ENCODE data around the gene RAB3GAP2. TPM values are rescaled to one million over a fixed set of nuclear protein-coding genes. Genes with fewer than 3 reads are reported as not detected.

The RAB3GAP2 gene
- total RNA-seq, 1 experiment from 2014 or later, result 64.3 TPM

DNA sequence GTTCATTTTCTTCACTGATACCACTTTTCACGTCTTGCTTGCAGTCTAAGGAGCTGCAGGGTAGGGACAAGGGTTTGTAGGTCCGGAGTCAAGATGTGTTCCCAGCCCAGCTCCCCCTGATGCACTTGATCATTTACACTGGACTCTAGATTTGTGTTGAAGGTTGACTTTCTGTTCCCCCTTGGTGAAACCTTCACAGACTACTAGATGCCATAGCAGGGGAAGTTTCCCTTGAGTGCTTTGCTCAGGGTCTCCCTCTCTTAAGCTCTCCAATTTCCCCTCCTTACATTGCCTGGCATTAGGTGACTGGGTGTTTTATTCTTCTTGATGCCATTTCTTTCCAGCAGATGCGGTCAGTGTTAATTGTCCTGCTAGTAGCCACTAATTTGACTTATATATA is 8.0 kb upstream of the RAB3GAP2 start:
- ChIA-PET POLR2A (no interaction called here), CTCF (interaction anchor here (0.7 to 4.3 kb wide), 36 partner anchors 8 to 530 kb away, joined by 3 to 38 read pairs (median 4); partner anchors contain the start of genes MTARC1 and RAB3GAP2)
- H3K27ac Mint-ChIP-seq, result no peak overlapping the region
- H3K27me3 Mint-ChIP-seq (ENCODE audit: low read depth), result no peaks in the 10 kb centered on the region
- H3K36me3 Mint-ChIP-seq, result no peaks in the 10 kb centered on the region
- ATAC-seq, result no peak
- no peaks in the 10 kb centered on the region for H3K9me3 Mint-ChIP-seq
- no peak for DNase-seq (ENCODE audit: low spot score)
- TF ChIP-seq ZNF219 (CRISPR knock-in tag; IDR thresholded peaks at IDR 0.05; ENCODE audit: borderline replicate concordance), result no peak
- TF ChIP-seq, protein P1, sequence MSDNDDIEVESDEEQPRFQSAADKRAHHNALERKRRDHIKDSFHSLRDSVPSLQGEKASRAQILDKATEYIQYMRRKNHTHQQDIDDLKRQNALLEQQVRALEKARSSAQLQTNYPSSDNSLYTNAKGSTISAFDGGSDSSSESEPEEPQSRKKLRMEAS (CRISPR knock-in tag; IDR thresholded peaks at IDR 0.05), result no peak
- H3K4me1 Mint-ChIP-seq, result peaks cover under 1% of the 10 kb centered on the region; the same call in 1 of the 2 replicates
- no peak overlapping the region for H3K4me3 Mint-ChIP-seq

DNA sequence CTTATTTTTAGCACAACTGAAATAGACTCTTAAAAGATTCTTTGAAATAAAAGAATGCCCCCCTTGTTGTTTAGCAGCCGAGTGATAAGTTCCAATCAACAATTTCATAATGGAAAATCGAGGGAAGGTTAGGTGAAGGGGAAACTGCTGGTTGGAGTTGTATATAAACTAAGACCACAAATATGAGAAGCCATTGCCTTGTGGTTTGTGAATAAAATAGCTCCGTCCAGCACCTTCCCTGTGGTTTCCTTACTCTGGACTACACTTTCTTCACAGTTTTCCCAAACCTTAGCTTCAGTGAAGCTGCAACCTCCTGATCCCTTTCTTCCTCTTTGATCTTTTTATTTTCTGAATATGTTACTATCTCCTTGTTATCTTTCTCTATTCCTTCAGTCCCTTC is 6.7 kb upstream of the RAB3GAP2 start:
- H3K27ac Mint-ChIP-seq, result no peak overlapping the region
- no peaks in the 10 kb centered on the region for H3K9me3 Mint-ChIP-seq
- no peak for ATAC-seq
- CTCF ChIA-PET, result interaction anchor here (1.2 to 4.3 kb wide), 4 partner anchors 9 to 90 kb away, joined by 3 to 31 read pairs (median 14); no protein-coding TSS in a partner anchor
- no peak for DNase-seq (ENCODE audit: low spot score)
- POLR2A ChIA-PET, result no interaction called here
- H3K4me3 Mint-ChIP-seq, result no peak overlapping the region
- H3K36me3 Mint-ChIP-seq, result no peaks in the 10 kb centered on the region
- no peaks in the 10 kb centered on the region for H3K27me3 Mint-ChIP-seq (ENCODE audit: low read depth)
- H3K4me1 Mint-ChIP-seq, result peaks cover 13% of the 10 kb centered on the region
- TF ChIP-seq, protein P2, sequence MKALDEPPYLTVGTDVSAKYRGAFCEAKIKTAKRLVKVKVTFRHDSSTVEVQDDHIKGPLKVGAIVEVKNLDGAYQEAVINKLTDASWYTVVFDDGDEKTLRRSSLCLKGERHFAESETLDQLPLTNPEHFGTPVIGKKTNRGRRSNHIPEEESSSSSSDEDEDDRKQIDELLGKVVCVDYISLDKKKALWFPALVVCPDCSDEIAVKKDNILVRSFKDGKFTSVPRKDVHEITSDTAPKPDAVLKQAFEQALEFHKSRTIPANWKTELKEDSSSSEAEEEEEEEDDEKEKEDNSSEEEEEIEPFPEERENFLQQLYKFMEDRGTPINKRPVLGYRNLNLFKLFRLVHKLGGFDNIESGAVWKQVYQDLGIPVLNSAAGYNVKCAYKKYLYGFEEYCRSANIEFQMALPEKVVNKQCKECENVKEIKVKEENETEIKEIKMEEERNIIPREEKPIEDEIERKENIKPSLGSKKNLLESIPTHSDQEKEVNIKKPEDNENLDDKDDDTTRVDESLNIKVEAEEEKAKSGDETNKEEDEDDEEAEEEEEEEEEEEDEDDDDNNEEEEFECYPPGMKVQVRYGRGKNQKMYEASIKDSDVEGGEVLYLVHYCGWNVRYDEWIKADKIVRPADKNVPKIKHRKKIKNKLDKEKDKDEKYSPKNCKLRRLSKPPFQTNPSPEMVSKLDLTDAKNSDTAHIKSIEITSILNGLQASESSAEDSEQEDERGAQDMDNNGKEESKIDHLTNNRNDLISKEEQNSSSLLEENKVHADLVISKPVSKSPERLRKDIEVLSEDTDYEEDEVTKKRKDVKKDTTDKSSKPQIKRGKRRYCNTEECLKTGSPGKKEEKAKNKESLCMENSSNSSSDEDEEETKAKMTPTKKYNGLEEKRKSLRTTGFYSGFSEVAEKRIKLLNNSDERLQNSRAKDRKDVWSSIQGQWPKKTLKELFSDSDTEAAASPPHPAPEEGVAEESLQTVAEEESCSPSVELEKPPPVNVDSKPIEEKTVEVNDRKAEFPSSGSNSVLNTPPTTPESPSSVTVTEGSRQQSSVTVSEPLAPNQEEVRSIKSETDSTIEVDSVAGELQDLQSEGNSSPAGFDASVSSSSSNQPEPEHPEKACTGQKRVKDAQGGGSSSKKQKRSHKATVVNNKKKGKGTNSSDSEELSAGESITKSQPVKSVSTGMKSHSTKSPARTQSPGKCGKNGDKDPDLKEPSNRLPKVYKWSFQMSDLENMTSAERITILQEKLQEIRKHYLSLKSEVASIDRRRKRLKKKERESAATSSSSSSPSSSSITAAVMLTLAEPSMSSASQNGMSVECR (CRISPR knock-in tag; IDR thresholded peaks at IDR 0.05; ENCODE audit: borderline replicate concordance), result no peak
- no peak for TF ChIP-seq CREB1 (CRISPR knock-in tag; IDR thresholded peaks at IDR 0.05)
- TF ChIP-seq EMX1 (CRISPR knock-in tag; IDR thresholded peaks at IDR 0.05), result no peak

DNA sequence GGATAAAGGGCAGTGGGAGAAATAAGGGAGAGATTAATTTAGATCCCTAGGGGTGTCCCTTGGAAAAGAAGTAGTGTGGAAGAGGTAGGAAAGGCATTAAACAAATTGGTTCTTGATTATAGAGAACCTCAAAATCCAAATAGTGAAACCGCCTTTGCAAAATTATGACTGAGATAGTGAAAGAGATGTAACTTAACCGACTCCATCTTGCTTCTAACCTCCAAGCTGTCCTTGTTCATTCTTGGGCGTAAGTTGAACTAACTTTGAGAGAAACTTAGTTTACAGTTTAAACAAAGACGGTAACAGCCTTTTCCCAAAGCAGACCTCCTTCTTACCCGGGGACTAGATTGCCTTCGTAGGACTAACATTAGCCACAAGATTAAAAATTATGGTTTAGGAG is 3.2 kb upstream of the RAB3GAP2 start:
- no peak overlapping the region for H3K4me3 Mint-ChIP-seq
- DNase-seq (ENCODE audit: low spot score) (no peak), ATAC-seq (no peak)
- ChIA-PET POLR2A (no interaction called here), CTCF (no interaction called here)
- H3K27me3 Mint-ChIP-seq (ENCODE audit: low read depth), result no peaks in the 10 kb centered on the region
- TF ChIP-seq, protein P3, sequence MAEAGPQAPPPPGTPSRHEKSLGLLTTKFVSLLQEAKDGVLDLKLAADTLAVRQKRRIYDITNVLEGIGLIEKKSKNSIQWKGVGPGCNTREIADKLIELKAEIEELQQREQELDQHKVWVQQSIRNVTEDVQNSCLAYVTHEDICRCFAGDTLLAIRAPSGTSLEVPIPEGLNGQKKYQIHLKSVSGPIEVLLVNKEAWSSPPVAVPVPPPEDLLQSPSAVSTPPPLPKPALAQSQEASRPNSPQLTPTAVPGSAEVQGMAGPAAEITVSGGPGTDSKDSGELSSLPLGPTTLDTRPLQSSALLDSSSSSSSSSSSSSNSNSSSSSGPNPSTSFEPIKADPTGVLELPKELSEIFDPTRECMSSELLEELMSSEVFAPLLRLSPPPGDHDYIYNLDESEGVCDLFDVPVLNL (CRISPR knock-in tag; IDR thresholded peaks at IDR 0.05; ENCODE audit: borderline replicate concordance, low read depth), result no peak
- TF ChIP-seq GTF2I (CRISPR knock-in tag; conservative IDR thresholded peaks at IDR 0.05), result no peak
- TF ChIP-seq ZNF416 (CRISPR knock-in tag; IDR thresholded peaks at IDR 0.05), result no peak
- TF ChIP-seq NFATC4 (CRISPR knock-in tag; IDR thresholded peaks at IDR 0.05), result no peak
- no peak overlapping the region for H3K27ac Mint-ChIP-seq
- no peaks in the 10 kb centered on the region for H3K9me3 Mint-ChIP-seq
- no peaks in the 10 kb centered on the region for H3K36me3 Mint-ChIP-seq
- peaks cover 21% of the 10 kb centered on the region for H3K4me1 Mint-ChIP-seq

DNA sequence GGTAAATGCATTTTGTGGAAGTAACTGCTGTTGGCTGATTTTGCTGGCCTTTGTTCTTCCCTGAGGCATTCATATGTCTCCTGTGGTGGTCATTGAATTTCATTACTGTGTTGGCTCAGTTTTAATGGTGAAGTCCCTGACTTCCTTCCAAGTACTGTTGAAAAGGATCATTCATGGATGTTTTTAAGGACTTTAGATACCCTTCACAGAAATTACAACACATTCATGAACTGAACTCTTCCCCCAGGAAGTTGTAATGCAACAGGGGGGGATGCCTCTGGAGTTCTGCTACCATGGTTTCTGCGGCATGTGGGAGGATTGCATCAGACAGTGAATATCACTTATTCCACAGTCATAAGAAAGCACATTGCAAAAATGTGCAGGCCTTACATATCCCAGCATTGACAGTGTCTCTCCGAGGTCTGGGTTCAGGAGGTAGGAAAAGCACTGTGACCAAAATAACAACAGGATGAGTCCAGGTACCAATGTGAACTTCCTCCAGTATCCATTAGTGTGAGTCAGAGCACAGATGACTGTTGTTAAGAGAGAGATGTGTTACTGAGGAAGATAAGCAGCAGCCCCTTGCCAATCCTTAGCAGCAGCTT is 2.1 kb upstream of the RAB3GAP2 start:
- H3K9me3 Mint-ChIP-seq, result no peaks in the 10 kb centered on the region
- ChIA-PET POLR2A (no interaction called here), CTCF (no interaction called here)
- no peak overlapping the region for H3K4me3 Mint-ChIP-seq
- ATAC-seq, result peak; percentile 5
- peaks cover 21% of the 10 kb centered on the region for H3K4me1 Mint-ChIP-seq
- no peak for DNase-seq (ENCODE audit: low spot score)
- TF ChIP-seq CREB1 (CRISPR knock-in tag; IDR thresholded peaks at IDR 0.05) (no peak), GABPB1 (CRISPR knock-in tag; IDR thresholded peaks at IDR 0.05) (peak; percentile 62; the same call in 1 of the 2 replicates), ZNF263 (CRISPR knock-in tag; IDR thresholded peaks at IDR 0.05; ENCODE audit: low read depth) (no peak), ZNF138 (CRISPR knock-in tag; conservative IDR thresholded peaks at IDR 0.05) (no peak), ZNF671 (CRISPR knock-in tag; IDR thresholded peaks at IDR 0.05) (no peak), ZNF121 (CRISPR knock-in tag; IDR thresholded peaks at IDR 0.05) (no peak), FOXJ3 (CRISPR knock-in tag; IDR thresholded peaks at IDR 0.05; ENCODE audit: borderline replicate concordance) (no peak), SOX15 (CRISPR knock-in tag; IDR thresholded peaks at IDR 0.05) (no peak), HMGA2 (CRISPR knock-in tag; IDR thresholded peaks at IDR 0.05) (no peak)
- TF ChIP-seq, protein P4, sequence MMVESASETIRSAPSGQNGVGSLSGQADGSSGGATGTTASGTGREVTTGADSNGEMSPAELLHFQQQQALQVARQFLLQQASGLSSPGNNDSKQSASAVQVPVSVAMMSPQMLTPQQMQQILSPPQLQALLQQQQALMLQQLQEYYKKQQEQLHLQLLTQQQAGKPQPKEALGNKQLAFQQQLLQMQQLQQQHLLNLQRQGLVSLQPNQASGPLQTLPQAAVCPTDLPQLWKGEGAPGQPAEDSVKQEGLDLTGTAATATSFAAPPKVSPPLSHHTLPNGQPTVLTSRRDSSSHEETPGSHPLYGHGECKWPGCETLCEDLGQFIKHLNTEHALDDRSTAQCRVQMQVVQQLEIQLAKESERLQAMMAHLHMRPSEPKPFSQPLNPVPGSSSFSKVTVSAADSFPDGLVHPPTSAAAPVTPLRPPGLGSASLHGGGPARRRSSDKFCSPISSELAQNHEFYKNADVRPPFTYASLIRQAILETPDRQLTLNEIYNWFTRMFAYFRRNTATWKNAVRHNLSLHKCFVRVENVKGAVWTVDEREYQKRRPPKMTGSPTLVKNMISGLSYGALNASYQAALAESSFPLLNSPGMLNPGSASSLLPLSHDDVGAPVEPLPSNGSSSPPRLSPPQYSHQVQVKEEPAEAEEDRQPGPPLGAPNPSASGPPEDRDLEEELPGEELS (CRISPR knock-in tag; IDR thresholded peaks at IDR 0.05), result no peak
- TF ChIP-seq, protein P1 (CRISPR knock-in tag; IDR thresholded peaks at IDR 0.05), result peak; percentile 59
- TF ChIP-seq, protein P5, sequence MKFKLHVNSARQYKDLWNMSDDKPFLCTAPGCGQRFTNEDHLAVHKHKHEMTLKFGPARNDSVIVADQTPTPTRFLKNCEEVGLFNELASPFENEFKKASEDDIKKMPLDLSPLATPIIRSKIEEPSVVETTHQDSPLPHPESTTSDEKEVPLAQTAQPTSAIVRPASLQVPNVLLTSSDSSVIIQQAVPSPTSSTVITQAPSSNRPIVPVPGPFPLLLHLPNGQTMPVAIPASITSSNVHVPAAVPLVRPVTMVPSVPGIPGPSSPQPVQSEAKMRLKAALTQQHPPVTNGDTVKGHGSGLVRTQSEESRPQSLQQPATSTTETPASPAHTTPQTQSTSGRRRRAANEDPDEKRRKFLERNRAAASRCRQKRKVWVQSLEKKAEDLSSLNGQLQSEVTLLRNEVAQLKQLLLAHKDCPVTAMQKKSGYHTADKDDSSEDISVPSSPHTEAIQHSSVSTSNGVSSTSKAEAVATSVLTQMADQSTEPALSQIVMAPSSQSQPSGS (CRISPR knock-in tag; IDR thresholded peaks at IDR 0.05; ENCODE audit: borderline replicate concordance, low read depth), result no peak
- H3K27ac Mint-ChIP-seq, result peak overlapping the region; percentile 89
- H3K36me3 Mint-ChIP-seq, result no peaks in the 10 kb centered on the region
- H3K27me3 Mint-ChIP-seq (ENCODE audit: low read depth), result no peaks in the 10 kb centered on the region
